ENCODE data around the gene ACTRT3.
A peak's percentile ranks its signal among the peaks of the same experiment; 100 is the strongest.
"Not testable (repeated sequence)": the region's sequence is repeated elsewhere in the genome, so short reads cannot be mapped to it uniquely, and the experiment has no call there.

ACTRT3 gene

DNA sequence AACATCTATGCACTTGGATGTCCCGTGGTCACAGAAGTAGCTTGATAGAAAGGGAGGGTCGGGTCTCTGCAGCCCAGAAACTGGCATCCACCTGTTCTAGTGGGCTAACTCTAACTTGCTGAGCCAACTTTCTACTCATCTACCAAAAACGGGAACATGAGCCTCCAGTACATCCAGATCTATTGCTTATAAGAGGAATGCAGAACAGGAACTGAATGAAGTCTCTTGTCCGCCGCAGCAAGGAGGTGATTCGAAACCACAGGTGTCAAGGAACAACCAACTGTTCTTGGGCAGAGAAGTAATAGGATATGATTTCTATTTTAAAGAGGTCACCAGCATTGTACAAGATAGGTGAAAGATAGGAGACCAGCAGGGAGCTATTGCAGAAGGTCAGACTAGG lies 22.4 kb downstream of the ACTRT3 start:
- no peak for TF ChIP-seq CTCF (IDR thresholded peaks at IDR 0.05; ENCODE audit: low read length, missing control alignments)
- no peak overlapping the region for H3K4me3 ChIP-seq (replicated peaks; ENCODE audit: low read depth, low read length)
- no peak for DNase-seq (ENCODE audit: low read depth)

DNA sequence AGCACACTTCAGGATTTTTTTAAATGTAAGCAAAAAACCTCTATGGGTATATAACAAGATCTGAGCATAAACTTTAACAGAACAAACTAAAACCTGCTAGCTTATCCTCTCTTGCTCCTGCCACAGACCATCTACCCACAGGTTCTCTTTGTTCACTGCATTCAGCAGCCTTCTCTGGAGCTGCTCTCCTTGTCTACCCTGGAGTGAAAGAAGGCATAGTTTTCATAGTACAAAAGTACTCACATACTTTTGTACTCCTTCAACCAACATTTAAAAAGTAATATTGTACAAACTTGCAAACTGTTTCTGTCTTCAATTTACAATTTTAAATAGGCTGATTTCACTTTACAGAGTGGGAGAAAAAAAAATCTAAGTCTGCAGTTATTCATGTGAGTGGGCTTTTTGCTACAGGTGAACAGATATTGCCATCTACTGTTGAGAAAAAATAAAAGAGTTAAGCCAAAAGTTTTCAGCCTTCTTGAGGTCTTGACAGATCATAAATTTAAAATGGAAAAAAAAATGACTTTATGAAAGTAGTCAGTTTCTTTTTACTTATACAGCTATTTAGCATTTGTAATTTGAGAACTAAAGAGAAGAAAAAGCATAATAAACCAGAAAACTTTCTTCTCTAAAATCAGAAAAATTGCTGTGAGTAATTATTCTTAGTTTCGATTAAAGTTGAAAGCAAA lies 24.9 kb downstream of the ACTRT3 start:
- peak; percentile 61 for DNase-seq (ENCODE audit: low read depth)
- peak; percentile 48 for TF ChIP-seq CTCF (IDR thresholded peaks at IDR 0.05; ENCODE audit: low read length, missing control alignments)
- H3K4me3 ChIP-seq (replicated peaks; ENCODE audit: low read depth, low read length) = no peak overlapping the region

DNA sequence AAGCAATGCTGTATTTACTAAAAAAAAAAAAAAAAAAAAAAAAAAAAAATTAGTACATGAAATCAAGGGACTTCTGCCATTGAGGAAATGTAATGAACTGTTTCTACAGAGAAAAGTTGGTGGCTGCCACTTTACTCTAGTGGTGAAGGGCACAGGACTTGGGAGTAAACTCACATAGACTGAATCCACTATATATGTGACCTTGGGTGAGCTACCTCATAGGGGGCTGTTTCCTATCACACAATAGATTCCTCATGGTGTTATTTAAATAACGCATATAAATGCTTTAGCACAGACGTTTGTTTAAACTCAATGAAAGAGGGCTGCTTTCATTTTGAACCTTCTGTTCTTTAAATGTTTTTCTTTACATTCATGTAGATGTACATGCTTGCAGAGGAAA lies 30.3 kb downstream of the ACTRT3 start:
- no peak for TF ChIP-seq CTCF (IDR thresholded peaks at IDR 0.05; ENCODE audit: low read length, missing control alignments)
- DNase-seq (ENCODE audit: low read depth) = no peak
- no peak overlapping the region for H3K4me3 ChIP-seq (replicated peaks; ENCODE audit: low read depth, low read length)

DNA sequence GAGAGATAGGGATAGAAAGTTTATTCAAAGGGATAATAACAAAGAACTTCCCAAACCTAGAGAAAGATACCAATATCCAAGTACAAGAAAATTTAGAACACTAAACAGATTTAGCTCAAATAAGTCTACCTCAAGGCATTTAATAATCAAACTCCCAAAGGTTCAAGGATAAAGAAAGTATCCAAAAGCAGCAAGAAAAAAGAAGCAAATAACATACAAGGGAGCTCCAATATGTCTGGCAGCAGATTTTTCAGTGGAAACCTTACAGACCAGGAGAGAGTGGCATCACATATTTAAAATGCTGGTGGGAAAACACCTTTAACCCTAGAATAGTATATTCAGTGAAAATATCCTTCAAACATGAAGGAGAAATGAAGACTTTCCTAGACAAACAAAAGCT lies 37.5 kb downstream of the ACTRT3 start:
- H3K4me3 ChIP-seq (replicated peaks; ENCODE audit: low read depth, low read length); DNase-seq (ENCODE audit: low read depth): not testable (repeated sequence)

DNA sequence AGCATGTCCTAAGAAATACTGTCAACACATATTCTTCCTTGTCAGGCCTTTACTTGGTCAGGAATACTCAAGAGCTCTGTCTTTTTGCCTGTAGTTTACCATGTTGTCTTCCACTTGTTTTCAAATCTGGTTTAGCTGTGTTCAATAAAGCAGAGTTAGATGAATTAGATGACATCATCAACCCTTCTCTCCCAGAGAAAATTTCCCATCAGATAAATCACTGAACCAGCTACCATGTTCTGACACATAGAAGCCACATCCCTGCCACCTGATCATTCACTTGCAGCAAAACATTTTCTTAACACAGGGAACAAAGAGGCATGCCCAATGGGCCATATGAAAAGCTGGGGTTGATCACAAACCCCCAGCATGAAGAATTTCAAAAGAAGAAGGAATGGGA lies 46.6 kb downstream of the ACTRT3 start:
- no peak for DNase-seq (ENCODE audit: low read depth)
- no peak overlapping the region for H3K4me3 ChIP-seq (replicated peaks; ENCODE audit: low read depth, low read length)
- TF ChIP-seq CTCF (IDR thresholded peaks at IDR 0.05; ENCODE audit: low read length, missing control alignments) = no peak

GRCh38 chr3:169718415-169718814 lies 50.9 kb downstream of the ACTRT3 start:
- not testable (repeated sequence) for DNase-seq (ENCODE audit: low read depth); H3K4me3 ChIP-seq (replicated peaks; ENCODE audit: low read depth, low read length)

Measured in fibroblast of pulmonary artery (primary cell).